ENCODE data around the gene SLC8A1.

Gene SLC8A1

GRCh38 chr2:40451918-40452605, at the start of gene SLC8A1:
TSS of gene SLC8A1 (minus strand) at chr2:40452090.
- no peak for DNase-seq

DNA sequence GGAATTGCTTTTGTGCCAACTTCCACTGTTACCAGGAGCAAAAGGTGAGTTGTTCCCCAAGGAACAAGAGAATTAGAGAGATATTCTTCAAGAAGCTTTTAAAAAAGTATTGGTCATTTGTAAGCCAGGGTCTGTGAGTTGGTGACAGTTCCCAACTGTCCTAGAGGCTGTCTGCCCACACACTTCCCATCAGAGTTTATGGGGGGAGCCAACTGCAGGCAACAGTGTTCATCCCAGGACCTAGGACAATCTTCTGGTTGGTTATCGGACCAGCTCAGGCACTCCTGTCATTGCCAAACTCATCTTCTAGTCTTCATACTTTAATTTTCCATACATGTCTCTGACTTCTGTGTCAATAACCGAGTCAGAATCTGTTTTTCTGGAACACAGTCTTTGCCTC, 47.5 kb upstream of the SLC8A1 start:
- no peak for DNase-seq

DNA sequence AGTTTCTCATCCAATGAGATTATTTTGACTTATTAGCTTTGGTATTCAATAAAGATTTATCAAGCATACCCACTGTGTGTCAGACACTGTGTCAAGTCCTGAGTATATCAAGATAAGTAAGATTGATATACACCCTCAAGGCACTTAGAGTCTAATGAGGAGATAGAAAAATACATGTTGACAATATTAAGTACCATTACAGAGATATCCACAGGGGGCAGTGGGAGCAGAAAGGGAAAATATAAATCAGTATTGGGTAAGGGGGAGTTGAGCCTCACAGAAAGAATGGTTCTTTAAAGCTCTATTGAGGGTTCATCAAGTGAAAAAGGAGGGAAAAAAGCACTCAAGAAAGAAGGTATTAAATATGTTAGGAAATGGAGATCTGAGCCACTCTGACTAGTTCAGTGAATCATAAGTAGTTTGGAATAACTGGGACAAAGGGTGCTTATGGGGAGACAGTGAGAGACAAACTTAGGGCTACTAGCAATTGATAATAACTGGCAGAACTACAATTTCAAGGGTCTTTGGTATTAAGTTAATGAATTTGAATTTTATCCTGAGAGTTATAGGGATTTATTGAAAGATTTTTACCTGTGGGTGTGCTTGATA, 45.5 kb upstream of the SLC8A1 start:
- no peak for DNase-seq

- DNase-seq: no peak
Measured at GRCh38 chr2:40489678-40489960, 37.7 kb upstream of the SLC8A1 start.

DNA sequence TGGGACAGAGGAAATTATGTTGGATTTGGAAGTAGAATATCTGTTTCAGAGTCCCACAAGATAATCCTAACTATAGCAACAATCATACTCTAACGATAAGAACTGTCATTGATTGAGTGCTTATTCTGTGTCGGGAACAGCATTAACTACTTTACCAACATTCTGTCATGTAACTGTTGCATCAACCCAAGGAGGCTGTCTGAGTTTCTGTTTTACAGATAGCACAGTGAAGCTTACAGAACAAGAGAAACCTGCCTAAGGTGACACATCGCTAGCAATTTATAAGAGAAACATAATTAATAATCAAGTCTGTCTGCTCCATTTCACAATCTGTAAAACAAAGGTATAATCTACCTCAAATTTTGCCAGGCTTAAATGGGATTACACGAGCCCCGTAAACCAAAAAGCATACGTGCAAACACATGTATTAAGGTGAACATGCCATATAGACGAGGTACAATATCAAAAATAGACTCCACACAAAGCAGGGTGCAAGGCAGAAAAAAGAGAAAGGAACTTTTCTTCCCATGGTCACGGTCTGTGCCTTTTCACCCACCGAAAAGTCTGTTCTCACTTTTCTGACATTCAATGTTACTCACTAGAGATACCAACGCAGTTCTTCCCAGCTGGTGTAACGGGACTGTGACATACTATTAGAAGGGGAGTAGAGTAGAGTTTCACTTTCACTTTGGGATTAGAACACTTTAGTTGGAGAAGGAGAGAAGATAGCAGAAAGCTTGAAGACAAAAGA, 37.2 kb upstream of the SLC8A1 start:
- no peak for DNase-seq

- DNase-seq: no peak
Measured at GRCh38 chr2:40488101-40488601, 36.3 kb upstream of the SLC8A1 start.

- DNase-seq: no peak
Measured at GRCh38 chr2:40487602-40488001, 35.7 kb upstream of the SLC8A1 start.

GRCh38 chr2:40485854-40486253, 34.0 kb upstream of the SLC8A1 start:
- DNase-seq: no peak

DNA sequence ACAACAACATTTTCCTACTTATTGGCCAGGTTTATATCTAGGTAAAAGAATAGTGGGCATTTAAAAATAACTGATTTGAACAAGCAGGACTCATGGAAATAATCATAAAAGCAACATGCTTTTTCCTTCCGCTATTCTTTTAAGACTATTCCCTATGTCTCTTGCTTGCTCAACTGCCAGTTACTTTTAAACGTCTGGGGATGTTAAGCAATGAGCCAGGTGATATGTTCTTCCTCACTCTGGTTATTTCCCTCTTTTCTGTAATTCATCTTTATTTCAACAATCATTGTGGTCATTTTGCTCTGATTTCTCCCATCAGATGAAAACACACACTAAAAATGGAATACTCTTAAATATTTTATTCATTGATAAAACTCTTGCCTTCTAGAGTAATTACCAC, 33.4 kb upstream of the SLC8A1 start:
- DNase-seq: no peak

GRCh38 chr2:40483549-40484243, 31.8 kb upstream of the SLC8A1 start:
- DNase-seq: no peak

DNA sequence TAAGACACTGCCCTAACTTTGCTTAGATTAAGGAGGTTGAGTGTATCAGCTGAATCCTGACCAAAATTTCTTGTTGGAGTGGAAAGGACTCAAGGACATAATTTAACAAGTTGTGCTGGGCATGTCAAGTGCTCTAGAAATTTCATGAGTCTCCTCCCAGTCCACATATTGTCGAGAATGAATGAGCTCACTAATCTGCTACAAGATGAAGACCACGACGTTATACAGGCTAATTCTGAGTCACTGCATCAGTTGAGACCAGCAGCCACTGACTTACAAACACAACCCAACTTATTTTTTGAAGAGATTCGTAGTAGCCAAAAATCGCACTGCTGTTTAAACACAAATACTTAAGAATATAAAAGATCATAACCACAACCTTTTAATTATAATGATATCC, 28.7 kb upstream of the SLC8A1 start:
- DNase-seq: no peak

DNA sequence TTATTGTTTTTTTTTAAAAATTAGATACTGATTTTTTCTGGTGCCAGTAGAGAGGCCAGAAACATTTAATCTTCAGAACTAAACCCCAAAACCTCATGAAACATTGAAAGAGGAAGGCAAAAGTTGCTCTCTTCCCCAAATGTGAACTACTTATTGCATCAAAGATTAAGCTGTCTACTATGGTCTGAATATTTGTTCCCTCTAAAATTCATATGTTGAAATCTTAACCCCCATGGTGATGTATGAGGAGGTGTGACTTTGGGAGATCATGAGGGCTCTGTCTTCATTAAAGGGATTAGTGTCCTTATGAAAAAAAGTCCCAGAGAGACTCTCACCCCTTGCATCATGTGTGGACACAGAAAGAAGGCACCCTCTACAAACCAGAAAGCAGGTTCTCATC, 28.2 kb upstream of the SLC8A1 start:
- no peak for DNase-seq

- no peak for DNase-seq
Measured at GRCh38 chr2:40477361-40477760, 25.5 kb upstream of the SLC8A1 start.

GRCh38 chr2:40476436-40476835, 24.5 kb upstream of the SLC8A1 start:
- DNase-seq: no peak

- no peak for DNase-seq
Measured at GRCh38 chr2:40474306-40474705, 22.4 kb upstream of the SLC8A1 start.

DNA sequence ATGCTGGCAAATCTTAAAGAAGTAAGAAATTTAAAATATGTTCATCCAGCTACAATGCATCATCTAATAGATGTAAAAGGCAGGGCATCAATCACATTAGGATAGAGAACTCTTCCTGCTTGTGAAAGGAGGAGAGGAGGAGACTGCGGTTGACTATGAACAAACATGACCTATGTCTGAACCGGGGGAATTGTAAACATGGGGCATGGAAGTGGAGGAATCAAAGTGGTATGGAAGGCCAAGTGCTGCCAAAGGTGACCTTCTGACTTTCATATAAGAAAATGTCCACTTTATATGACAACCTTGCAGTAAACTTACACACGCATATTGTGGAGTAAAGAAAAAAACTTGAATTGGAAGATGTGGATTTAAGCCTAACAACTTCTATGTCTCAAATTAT, 20.0 kb upstream of the SLC8A1 start:
- no peak for DNase-seq

DNA sequence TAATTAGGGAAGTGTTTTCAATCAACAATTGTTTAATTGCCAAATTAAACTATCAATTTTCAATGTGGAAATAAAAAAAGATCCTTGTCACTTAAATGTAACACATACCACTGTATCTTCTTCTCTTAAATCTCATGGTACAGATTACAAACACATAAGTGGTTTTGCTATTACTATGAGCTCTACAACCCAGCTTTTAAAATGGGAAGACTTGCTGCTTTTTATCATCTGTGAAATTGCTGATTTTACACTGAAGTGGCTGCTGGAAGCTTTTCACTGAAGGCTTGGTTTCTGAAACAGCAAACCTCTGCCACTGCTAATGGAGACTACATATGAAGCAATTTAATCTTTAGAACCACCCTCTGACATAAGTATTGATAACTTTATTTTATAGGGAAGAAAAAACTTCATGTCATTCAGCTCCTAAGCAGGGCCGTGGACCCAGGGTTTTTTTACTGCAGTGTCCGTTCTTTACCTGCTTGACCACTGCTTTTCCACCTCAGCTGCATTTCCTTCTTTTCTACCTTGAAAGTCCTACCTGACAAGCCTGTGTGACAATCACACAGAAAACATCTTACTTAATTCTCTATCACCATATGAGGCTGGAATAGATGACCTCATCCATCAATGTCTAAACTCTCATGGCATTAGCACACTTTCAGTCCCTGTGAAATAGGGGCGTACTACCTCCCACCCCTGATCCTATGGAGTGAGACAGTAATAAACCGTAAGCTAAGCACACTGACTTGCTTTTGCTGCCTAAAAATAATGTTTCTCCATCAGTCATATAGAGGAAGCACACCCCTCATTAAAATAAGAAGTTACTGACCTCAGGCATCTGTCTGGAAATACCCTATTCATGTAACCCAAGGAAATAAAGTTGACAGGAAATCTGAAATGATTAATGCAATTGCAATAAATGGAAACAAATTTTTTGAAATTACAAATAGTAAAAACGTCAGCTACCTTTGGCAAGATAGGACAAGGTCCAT, 19.2 kb upstream of the SLC8A1 start:
- DNase-seq: no peak

DNA sequence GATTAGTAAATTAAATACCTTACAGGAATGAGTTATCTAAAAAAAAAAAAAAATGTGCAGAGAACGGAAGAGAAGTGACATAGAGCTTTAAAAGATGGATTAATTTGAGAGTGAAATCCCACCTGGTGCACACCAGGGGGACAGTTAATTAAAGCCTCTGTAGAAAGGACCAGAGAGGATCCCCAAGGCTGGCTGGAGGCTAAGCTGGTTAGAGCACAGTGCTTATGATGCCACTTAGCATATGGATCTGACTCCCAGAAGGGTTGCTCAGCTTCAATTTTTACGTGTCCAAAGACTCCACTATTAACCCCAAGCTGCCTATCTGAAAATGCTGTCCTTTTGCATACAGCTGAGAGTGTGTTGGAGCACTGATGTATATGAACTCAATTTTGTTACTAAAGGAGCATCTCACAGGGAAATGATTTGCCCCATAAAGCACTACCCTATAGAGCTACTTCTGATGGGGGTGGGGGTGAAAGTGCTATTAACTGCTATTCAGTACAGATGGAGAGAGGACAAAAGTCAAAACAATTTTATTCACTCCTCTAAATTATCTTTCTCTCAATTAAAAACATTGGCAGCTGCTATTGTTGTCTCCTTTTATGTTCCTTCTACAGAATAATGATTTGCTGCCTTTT, 15.2 kb upstream of the SLC8A1 start:
- DNase-seq: no peak

DNA sequence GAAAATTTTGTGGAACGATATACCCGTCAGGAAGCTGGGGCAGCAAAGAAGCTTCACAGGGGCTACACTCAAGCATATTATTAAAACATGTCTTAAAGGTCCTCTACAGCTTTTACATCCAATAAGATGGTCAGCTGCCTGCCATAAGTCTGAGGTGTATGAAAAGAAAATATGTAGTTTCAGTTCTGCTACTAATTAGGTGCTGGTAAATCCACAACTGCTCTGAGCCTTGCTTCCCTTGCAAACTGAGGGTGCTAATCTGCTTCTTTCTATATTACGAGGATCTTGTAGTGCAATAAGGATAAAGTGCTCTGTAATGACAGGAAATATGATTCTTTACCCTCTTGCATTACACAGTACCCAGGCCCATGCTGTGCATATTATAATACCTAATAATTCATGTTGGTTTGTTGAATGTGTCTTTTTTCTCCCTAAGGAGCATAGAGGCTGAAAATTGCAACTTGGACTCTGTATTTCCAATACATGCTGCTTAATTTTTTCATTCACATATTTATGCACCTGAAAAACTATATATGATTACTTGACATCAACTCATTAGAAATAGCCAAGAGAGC, 14.5 kb upstream of the SLC8A1 start:
- no peak for DNase-seq

DNA sequence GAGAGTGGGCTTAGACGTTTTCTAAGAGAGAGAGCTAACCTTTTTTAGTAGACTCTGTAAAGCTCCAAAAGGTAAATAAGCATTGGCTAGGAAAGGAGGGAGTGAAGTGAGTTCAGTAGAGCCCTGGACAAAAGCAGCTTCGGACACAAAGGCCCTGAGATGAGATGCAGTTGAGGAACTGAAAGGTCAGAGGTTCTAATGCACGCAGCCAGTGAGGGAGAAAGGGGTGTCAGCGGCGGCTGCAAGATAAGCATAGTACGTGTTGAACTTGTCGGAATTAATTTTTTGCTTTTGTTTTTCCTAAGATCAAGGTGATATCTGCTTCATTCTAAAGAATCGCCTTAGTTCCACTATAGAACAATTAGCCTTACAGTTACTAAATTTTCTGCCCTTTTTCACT, 11.2 kb upstream of the SLC8A1 start:
- DNase-seq: no peak

DNA sequence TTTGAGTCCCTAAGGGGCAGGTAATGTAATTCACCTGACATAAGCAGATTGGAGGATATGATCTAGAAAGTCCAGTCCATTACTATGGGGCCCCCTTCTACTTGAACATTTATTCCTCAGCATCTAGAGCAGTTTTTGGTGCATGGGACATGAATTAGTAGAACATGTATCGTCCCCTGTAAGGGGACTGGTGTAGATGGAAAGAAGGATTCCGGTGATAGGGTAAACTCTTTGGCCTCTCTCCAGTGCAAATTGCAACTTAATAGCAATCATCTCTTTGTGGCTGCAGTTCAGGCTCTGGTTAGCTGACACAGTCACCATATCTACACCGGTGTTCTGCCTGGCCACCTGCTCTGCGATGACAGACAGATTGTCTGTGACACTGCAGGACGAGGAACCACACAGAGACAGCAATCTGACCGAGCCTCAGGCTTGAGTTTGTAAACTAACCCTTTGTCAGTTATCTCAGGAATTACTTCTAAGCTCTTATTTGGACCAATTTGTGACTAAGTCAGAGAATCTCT, 6.4 kb upstream of the SLC8A1 start:
- DNase-seq: no peak
